OCI-LY1 (cell line): ENCODE data around the gene INAVA.

Experiments used
- CTCF ChIP-seq: fragments of 200-600 bp; sonication (generic), shearing (Covaris generic); IDR thresholded peaks from 2 replicates; pipeline ENCODE4 v1.5.1; 2017; ENCODE audit warnings: mild to moderate bottlenecking, antibody characterized with exemption, low read length, moderate library complexity, mixed read lengths
- EZH2 ChIP-seq: fragments of 200-600 bp; sonication (generic), shearing (Covaris generic); IDR thresholded peaks from 2 replicates; pipeline ENCODE4 v1.8.0; 2017; ENCODE audit warnings: borderline replicate concordance, mixed run types, mild to moderate bottlenecking, antibody characterized with exemption, low read length, moderate library complexity, mixed read lengths

- no peak for TF ChIP-seq CTCF
- TF ChIP-seq EZH2: no peak
These were observed 65.7 kb downstream of the INAVA start for GRCh38 chr1:200960236-200960947.
